Urinary bladder (tissue), 4 donors: ENCODE data around the gene CIDEB. TPM values are rescaled to one million over a fixed set of nuclear protein-coding genes. Genes with fewer than 3 reads are reported as not detected.
"Not testable (repeated sequence)": the region's sequence is repeated elsewhere in the genome, so short reads cannot be mapped to it uniquely, and the experiment has no call there.

Experiments
- DNase-seq: peaks from one replicate; pipeline ENCODE4 v3.0.0-alpha.2; 2015; ENCODE audit errors: extremely low spot score
- H3K27ac ChIP-seq: one replicate; pipeline ENCODE4 v1.5.1; 2013; ENCODE audit warnings: low read depth, mild to moderate bottlenecking, moderate library complexity
- H3K36me3 ChIP-seq: one replicate; pipeline ENCODE4 v1.6.1; 2013; ENCODE audit warnings: mild to moderate bottlenecking, moderate library complexity; ENCODE audit not compliant: insufficient read depth
- H3K4me1 ChIP-seq: one replicate; pipeline ENCODE4 v1.6.1; 2013; ENCODE audit warnings: mild to moderate bottlenecking, moderate library complexity; ENCODE audit not compliant: insufficient read depth
- H3K4me3 ChIP-seq: one replicate; pipeline ENCODE4 v1.5.1; 2013; ENCODE audit warnings: low read depth, low read length
- WGBS: extraction: QIAGEN DNeasy Blood & Tissue Kit; methylation state at CpG from one replicate; pipeline ENCODE4 v1.1.7; 2013; 5-methylcytosine and 5-hydroxymethylcytosine counted together
- polyA plus RNA-seq: library from polyadenylated mRNA; stranded (reverse); fragments of 200-250 nt; gene quantifications from one replicate; pipeline ENCODE4 v1.2.3, GENCODE V29; 2013
- total RNA-seq: library from RNA; depleted of rRNA; stranded (reverse); fragments of >200 nt; gene quantifications from one replicate; pipeline ENCODE4 v1.2.3, GENCODE V29; 2014
- donor health status: healthy with polysubstance abuse.
- donor health status: healthy.

The CIDEB gene, protein sequence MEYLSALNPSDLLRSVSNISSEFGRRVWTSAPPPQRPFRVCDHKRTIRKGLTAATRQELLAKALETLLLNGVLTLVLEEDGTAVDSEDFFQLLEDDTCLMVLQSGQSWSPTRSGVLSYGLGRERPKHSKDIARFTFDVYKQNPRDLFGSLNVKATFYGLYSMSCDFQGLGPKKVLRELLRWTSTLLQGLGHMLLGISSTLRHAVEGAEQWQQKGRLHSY
- 7.3 TPM for total RNA-seq
- polyA plus RNA-seq, result 12.8 TPM

GRCh38 chr14:24307575-24308341 is at the start of gene CIDEB:
CIDEB (minus strand) TSS chr14:24307977; CDS start chr14:24307858, 119 bp downstream.
- Histone ChIP-seq H3K4me1 (no peaks in the 10 kb centered on the region), H3K27ac (no peak within 1 kb of the TSS), H3K36me3 (peaks cover 2% of the 10 kb centered on the region), H3K4me3 (no peak within 1 kb of the TSS)
- WGBS, result 62% methylated on average over 6 of the region's 6 CpGs
- no peak for DNase-seq

GRCh38 chr14:24356208-24356607 is 48.4 kb upstream of the CIDEB start:
- Histone ChIP-seq H3K4me3 (no peak overlapping the region), H3K27ac (no peak overlapping the region), H3K4me1 (no peaks in the 10 kb centered on the region), H3K36me3 (no peaks in the 10 kb centered on the region)
- no peak for DNase-seq
- 93% methylated on average over 4 of the region's 4 CpGs for WGBS

DNA sequence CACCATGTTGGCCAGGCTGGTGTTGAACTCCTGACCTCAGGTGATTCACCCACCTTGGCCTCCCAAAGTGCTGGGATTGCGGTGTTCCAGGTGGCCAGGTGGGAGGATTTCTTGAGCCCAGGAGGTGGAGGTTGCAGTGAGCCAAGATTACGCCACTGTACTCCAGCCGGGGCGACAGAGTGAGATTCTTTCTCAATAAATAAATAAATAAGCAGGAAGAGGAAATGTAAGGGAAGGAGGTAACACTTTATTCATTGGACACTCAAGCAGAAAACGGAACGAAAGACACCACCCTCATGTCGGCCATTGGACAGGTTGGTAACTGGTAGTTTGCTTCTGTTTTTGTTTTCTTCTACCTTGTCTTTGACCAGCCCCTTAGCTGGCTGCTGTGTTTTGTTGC is 47.2 kb upstream of the CIDEB start:
- WGBS, result 90% methylated on average over 7 of the region's 7 CpGs
- Histone ChIP-seq H3K27ac (no peak overlapping the region), H3K36me3 (no peaks in the 10 kb centered on the region), H3K4me1 (no peaks in the 10 kb centered on the region), H3K4me3 (no peak overlapping the region)
- DNase-seq, result no peak

- WGBS, result 75% methylated on average over 3 of the region's 3 CpGs
- H3K36me3 ChIP-seq, H3K27ac ChIP-seq, H3K4me3 ChIP-seq, DNase-seq, H3K4me1 ChIP-seq: not testable (repeated sequence)
Observed at GRCh38 chr14:24354482-24354825, 46.7 kb upstream of the CIDEB start.

DNA sequence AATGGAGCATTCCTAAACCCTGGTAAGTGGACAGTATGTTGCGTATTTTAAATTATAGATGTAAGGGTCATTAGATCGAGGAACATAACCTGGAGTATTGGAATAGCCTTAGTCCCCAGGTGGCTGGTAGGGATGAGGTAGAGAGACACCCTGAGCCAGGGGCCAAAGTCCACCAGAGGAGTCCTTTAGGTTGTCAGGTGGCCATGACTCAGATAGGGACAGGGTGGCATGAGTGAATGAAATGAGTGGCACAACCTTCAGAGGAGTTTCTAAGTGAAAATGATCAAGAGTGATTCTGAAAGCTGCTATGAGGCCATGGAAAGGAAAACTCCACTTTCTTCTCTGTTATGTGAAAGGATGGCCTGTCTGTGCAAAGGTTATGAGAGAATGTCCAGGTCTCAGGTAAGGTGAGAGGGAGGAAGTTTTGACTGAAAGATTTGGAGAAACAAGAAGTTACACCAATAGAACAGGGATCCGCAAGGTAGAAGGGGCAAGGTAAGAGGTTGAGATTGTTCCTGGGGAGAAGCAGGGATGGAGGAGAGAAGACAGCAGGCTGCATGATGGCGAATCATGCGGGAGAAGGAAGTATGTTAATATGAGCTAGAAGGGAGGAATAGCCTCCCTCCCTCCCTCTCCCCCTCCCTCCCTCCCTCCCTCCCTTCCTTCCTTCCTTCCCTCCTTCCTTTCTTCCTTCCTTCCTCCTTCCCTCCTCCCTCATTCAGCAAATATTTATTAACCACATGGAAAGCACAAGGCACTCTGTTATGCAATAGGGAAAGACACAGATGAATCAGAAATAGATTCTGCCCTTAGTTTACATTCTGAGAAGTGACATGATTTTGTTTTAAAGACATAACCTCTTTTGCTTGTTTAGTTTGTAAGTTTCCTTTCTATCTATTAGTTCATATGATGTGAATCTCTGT is 46.0 kb upstream of the CIDEB start:
- no peak overlapping the region for H3K27ac ChIP-seq
- 62% methylated on average over 5 of the region's 5 CpGs for WGBS
- no peak overlapping the region for H3K4me3 ChIP-seq

GRCh38 chr14:24351517-24351916 is 43.7 kb upstream of the CIDEB start:
- no peak for DNase-seq
- Histone ChIP-seq H3K36me3 (no peaks in the 10 kb centered on the region), H3K4me3 (no peak overlapping the region), H3K4me1 (no peaks in the 10 kb centered on the region), H3K27ac (no peak overlapping the region)
- WGBS, result 13% methylated on average over 4 of the region's 4 CpGs

More for the DNA sequence above, 46.0 kb upstream of the CIDEB start:
- Histone ChIP-seq H3K4me1 (no peaks in the 10 kb centered on the region), H3K36me3 (no peaks in the 10 kb centered on the region)
- DNase-seq, result no peak

- DNase-seq, result no peak
- 70% methylated on average over 5 of the region's 5 CpGs for WGBS
- Histone ChIP-seq H3K4me3 (no peak overlapping the region), H3K27ac (no peak overlapping the region), H3K36me3 (no peaks in the 10 kb centered on the region), H3K4me1 (no peaks in the 10 kb centered on the region)
Observed at GRCh38 chr14:24349742-24350141, 42.0 kb upstream of the CIDEB start.

GRCh38 chr14:24348186-24348585 is 40.4 kb upstream of the CIDEB start:
- Histone ChIP-seq H3K4me3 (no peak overlapping the region), H3K36me3 (no peaks in the 10 kb centered on the region), H3K27ac (no peak overlapping the region), H3K4me1 (no peaks in the 10 kb centered on the region)
- WGBS, result 96% methylated on average over 2 of the region's 2 CpGs
- no peak for DNase-seq

DNA sequence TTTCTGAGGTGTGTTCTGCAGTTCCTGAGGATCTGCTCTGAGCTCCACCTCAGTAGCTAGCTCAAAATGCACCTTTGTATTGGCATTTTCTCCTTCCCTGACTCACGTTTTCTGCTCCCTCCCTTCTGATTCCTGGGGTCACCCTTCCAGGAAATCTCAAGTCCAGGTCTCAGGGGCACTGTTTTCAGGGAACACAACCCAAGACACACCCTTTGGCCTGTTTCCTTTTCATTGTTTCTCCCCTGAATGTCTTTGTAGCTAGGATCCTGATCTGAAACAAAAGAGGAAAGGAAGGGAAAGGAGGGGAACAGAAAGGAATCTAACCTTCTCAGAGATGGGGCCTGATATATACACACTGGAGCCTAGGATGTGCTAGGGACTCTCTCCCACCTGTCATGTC is 39.4 kb upstream of the CIDEB start:
- no peak for DNase-seq
- H3K27ac ChIP-seq, result no peak overlapping the region
- H3K36me3 ChIP-seq, result no peaks in the 10 kb centered on the region
- no peak overlapping the region for H3K4me3 ChIP-seq
- H3K4me1 ChIP-seq, result no peaks in the 10 kb centered on the region
- WGBS, result 52% methylated on average over 1 of the region's 1 CpG

- Histone ChIP-seq H3K4me3 (no peak overlapping the region), H3K36me3 (no peaks in the 10 kb centered on the region), H3K4me1 (no peaks in the 10 kb centered on the region), H3K27ac (no peak overlapping the region)
- WGBS, result 73% methylated on average over 7 of the region's 7 CpGs
- no peak for DNase-seq
Observed at GRCh38 chr14:24343795-24344660, 36.3 kb upstream of the CIDEB start.

DNA sequence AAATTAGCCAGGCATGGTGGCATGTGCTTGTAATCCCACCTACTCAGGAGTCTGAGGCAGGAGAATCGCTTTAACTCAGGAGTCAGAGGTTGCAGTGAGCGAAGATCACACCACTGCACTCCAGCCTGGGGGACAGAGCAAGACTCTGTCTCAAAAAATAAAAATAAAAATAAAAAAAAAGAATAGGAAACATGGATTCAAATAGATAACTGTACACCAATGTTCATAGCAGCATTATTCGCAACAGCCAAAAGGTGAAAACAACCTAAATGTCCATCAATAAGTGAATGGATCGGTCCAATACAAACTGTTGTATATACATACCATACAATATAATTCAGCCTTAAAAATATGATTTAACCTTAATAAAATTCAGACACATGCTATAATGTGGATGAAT is 35.1 kb upstream of the CIDEB start:
- no peaks in the 10 kb centered on the region for H3K36me3 ChIP-seq
- no peak overlapping the region for H3K4me3 ChIP-seq
- DNase-seq, result no peak
- WGBS, result 93% methylated on average over 4 of the region's 4 CpGs
- H3K27ac ChIP-seq, result no peak overlapping the region
- H3K4me1 ChIP-seq, result no peaks in the 10 kb centered on the region

DNA sequence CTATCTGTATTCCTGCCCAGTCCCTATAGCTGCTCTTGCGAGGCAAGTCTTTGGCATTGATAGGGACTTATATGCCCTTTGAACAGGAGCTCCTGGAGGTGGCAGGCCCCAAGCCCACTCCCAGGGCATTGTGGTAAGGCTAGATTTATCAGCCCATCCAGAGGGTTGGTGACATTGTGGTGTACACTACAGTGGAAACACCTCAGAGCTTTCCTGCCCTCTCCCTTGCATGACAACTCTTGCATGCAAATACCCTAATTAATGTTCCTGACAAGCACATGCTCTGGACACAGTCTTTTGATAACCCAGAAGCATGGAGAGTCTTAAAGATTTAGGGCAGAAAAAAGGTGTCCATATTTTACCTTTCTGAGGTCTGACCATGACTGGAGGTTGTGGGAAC is 32.8 kb upstream of the CIDEB start:
- 98% methylated on average over 1 of the region's 1 CpG for WGBS
- no peak for DNase-seq
- H3K36me3 ChIP-seq, result peaks cover 3% of the 10 kb centered on the region
- no peak overlapping the region for H3K27ac ChIP-seq
- no peak overlapping the region for H3K4me3 ChIP-seq
- no peaks in the 10 kb centered on the region for H3K4me1 ChIP-seq
